ENCODE data around the gene SPRR2E.
"Not testable (repeated sequence)": the region's sequence is repeated elsewhere in the genome, so short reads cannot be mapped to it uniquely, and the experiment has no call there.

Gene SPRR2E
- 0 reads per million in 2 experiments for total RNA-seq

- DNase-seq (ENCODE audit: low read depth): no peak
Measured at GRCh38 chr1:153094426-153094825, at the start of gene SPRR2E. TSS of gene SPRR2E (minus strand) at chr1:153094526. CDS start at chr1:153093751, 775 bp downstream.

GRCh38 chr1:153141377-153141776 is 47.1 kb upstream of the SPRR2E start:
- DNase-seq (ENCODE audit: low read depth): no peak

GRCh38 chr1:153140484-153140883 is 46.2 kb upstream of the SPRR2E start:
- DNase-seq (ENCODE audit: low read depth): no peak

DNA sequence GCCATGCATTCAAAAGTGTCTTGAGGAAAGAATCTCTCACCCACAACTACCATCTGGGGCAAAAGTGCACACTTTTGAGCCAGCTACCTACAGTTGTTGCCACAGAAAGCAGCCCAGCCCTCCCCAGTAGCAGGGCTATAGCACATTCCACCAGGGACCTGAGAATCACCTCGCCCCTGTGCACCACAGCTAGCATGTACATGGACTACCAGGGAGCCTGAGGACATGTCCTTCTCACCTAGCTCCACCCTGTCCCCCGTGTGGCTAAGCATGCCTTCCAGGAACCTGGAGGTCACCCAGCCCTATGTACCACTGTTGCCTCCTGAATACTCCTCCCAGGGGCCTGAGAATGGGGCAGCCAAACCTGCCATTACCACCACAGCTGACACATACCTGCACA is 39.4 kb upstream of the SPRR2E start:
- no peak for DNase-seq (ENCODE audit: low read depth)

DNA sequence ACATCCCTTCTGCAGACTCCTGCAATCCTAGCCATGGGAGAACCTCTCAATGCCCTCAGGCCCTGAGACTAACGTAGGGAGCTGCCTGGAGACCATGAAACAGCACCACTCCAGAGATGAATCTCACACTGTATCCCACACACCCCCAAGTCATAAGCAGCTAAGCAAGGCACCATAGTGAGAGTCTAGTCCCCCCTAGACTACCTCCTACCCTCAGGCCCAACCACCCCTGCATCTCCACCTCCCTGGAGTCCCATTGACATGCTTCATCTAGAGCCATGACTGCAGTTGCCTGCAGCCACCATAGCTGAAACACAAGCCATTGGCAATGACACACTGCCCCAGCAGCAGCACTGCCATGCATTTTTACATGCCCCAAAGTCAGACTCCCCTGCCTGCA is 38.9 kb upstream of the SPRR2E start:
- DNase-seq (ENCODE audit: low read depth): no peak

DNA sequence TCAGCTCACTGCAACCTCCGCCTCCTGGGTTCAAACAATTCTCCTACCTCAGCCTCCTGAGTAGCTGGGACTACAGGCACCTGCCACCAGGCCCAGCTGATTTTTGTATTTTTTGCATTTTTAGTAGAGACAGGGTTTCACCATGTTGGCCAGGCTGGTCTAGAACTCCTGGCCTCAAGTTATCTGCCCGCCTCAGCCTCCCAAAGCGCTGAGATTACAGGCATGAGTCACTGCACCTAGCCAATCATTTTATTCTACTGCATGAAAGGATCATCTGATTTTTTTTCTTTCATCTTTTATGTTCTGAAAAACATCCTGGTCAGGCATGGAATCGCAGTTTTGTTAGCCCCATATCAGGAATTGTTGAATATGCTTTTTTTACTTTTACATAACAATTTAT is 34.4 kb upstream of the SPRR2E start:
- not testable (repeated sequence) for DNase-seq (ENCODE audit: low read depth)

- no peak for DNase-seq (ENCODE audit: low read depth)
Measured at GRCh38 chr1:153127296-153127695, 33.0 kb upstream of the SPRR2E start.

- DNase-seq (ENCODE audit: low read depth): no peak
Measured at GRCh38 chr1:153125536-153125935, 31.2 kb upstream of the SPRR2E start.

DNA sequence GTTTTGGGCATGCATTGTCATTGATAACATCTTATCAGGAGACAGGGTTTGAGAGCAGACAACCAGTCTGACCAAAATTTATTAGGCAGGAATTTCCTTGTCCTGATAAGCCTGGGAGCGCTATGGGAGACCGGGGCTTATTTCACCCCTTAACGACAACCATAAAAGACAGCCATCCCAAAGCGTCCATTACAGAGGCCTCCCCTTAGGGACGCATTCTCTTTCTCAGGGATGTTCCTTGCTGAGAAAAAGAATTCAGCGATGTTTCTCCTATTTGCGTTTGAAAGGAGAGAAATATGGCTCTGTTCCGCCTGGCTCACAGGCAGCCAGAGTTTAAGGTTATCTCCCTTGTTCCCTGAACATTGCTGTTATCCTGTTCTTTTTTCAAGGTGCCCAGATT is 29.5 kb upstream of the SPRR2E start:
- not testable (repeated sequence) for DNase-seq (ENCODE audit: low read depth)

- no peak for DNase-seq (ENCODE audit: low read depth)
Measured at GRCh38 chr1:153122831-153123421, 28.6 kb upstream of the SPRR2E start.

DNA sequence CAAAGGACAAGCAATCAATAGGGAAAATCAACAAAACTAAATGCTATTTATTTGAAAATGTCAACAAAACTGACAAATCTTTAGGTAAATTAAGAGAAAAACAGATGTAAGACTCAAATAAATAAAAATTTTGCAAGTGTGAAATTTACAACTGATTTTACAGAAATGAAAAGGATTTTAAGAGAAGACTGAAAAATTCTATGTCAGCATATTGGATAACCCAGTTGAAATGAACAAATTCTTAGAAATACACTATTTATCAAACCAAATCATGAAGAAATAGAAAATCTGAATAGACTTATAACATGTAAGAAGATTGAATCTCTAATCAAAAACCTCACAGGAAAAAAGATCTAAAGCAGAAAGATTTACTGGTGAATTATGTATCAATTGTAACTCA is 26.6 kb upstream of the SPRR2E start:
- no peak for DNase-seq (ENCODE audit: low read depth)

- no peak for DNase-seq (ENCODE audit: low read depth)
Measured at GRCh38 chr1:153119491-153119971, 25.2 kb upstream of the SPRR2E start.

DNA sequence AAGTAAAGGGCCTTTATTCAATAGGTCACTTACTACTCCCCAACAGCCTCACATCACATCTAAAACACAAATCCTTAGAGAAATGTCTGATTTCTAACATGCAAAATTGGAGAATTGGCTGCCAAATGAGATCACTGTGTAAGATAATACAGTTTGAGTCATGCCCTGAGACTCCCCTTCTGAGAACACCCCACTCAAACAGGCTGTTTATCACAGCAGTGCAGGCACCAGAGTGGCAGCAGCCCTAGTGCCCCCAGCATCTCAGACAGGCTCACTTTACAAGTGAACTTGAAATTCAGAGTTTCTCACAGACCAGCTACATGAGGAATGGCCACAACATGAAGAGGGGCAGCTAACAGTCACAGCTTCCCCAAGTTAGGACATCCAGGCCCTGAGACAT is 20.9 kb upstream of the SPRR2E start:
- DNase-seq (ENCODE audit: low read depth): not testable (repeated sequence)

DNA sequence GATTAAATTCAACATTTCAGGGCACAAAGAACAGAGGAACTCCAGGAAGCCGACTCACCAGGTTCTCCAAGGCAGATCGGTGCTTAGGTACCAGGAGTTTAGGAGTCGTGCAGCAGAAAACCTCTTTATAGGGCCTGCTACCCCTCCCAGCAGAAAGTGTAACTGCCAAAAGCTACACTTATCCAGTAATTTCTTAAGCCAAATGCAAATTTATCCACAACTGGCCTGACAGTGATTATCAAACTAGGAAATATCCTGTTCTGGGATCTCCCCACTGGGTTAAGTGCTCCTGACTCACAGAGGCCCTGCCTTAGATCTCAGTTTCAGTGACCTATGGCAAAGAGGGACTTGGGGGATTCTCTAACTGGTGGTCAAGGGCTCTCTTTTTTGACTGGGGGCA is 19.1 kb upstream of the SPRR2E start, which contains the start of gene SPRR2F:
SPRR2F (minus strand) TSS at position 101 of the 400 bp plus-strand sequence. CDS start 783 bp downstream, outside the sequence.
- no peak for DNase-seq (ENCODE audit: low read depth)

- DNase-seq (ENCODE audit: low read depth): not testable (repeated sequence)
Measured at GRCh38 chr1:153112454-153112853, 18.1 kb upstream of the SPRR2E start.

- DNase-seq (ENCODE audit: low read depth): no peak
Measured at GRCh38 chr1:153100245-153100644, 5.9 kb upstream of the SPRR2E start.

GRCh38 chr1:153099461-153100045 is 5.2 kb upstream of the SPRR2E start:
- no peak for DNase-seq (ENCODE audit: low read depth)

GRCh38 chr1:153095764-153096163 is 1.4 kb upstream of the SPRR2E start:
- DNase-seq (ENCODE audit: low read depth): no peak

GRCh38 chr1:153087652-153088051 is 6.7 kb downstream of the SPRR2E start:
- DNase-seq (ENCODE audit: low read depth): no peak

- no peak for DNase-seq (ENCODE audit: low read depth)
Measured at GRCh38 chr1:153081736-153082135, 12.6 kb downstream of the SPRR2E start.

DNA sequence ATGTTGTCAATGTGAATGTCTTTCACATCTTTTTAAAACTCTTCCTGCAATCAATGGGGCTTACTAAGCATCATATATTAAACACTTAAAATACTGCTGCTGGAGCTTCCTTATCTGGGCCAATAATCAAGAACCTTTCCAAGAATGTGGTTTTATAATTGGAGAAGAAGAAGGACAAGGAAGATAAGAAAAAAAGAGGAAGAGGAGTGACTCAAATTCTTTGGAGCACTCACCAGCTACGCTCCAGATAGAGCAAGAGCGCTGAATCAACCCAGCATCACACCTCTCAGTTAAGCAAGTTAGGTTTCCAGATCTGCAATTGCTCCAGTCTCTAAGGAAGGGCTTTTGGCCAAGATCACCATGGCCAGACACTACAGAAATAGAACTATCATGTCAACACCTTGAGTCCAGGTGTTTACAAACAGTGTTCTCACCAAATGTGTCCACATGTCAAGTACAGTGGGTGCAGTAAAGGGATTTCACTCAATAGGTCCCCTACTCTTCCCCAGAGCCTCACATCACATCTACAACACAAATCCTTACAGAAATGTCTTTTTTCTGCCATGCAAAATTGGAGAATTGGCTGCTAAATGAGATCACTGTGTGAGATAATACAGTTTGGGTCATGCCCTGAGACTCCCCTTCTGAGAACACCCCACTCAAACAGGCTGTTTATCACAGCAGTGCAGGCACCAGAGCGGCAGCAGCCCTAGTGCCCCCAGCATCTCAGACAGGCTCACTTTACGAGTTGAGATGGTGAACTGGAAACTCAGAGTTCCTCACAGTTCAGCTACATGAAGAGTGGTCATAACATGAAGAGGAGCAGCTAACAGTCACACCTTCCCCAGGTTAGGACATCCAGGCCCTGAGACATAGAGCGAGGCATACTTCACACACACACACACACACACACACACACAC is 21.3 kb downstream of the SPRR2E start:
- no peak for DNase-seq (ENCODE audit: low read depth)

- no peak for DNase-seq (ENCODE audit: low read depth)
Measured at GRCh38 chr1:153071511-153071910, 22.8 kb downstream of the SPRR2E start, which contains the start of gene SPRR2B. TSS of gene SPRR2B (minus strand) at chr1:153071611. CDS start at chr1:153070839, 772 bp downstream.

Data from T follicular helper cell (primary cell).